ENCODE data around the gene PPWD1.
"Not testable (repeated sequence)": the region's sequence is repeated elsewhere in the genome, so short reads cannot be mapped to it uniquely, and the experiment has no call there.

The PPWD1 gene

DNA sequence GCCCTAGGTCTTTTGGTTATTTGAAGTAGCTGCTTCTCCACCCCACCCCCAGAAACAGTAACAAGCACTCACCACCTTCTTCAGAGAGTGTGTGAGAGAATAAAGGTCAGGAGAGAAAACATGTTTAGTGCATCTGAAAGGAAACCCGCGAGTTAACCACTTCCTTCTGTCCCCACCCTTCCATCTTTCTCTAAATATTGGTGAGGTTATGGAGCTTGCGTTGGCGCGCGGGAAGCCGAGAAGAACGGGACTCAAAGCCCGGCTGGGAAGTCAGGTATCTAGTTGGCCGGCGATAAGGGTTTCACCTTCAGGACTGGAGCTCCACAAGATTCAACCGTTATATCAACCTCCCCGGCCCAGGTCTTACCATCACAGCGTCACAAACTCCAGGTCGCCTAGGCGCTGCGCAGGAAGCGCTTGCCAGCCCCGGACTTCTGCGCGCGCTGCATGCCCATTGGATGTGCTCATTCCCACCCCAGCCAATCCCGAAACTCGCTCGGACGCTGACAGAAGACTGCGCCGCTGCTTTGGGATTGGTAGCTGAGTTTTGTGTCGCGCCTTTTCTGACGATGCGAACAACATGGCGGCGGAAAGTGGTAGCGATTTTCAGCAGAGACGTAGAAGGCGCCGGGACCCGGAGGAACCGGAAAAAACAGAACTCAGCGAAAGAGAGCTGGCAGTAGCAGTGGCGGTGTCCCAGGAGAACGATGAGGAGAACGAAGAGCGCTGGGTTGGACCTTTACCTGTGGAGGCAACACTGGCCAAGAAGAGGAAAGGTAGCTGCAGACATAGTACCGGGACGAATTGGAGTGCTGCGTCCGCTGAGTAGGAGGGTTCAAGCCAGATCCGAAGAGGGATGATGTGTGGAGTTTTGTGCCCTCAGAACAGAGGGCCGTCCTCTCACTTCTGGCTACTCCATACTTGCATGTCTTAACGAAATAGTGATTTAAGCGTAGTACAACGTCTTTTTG is at the start of gene PPWD1, which contains the start of gene CENPK:
Gene PPWD1, plus strand, starts transcription at position 566 of the 971 bp plus-strand sequence. Its CDS starts 15 bp downstream, at position 581.
Gene CENPK, minus strand, starts transcription at position 438 of the 971 bp plus-strand sequence. CDS start 8,261 bp downstream, outside the sequence.
- peak; percentile 85 to 94 for DNase-seq (ENCODE audit: extremely low read depth in 1 of 2, low read depth in 1 of 2)

DNA sequence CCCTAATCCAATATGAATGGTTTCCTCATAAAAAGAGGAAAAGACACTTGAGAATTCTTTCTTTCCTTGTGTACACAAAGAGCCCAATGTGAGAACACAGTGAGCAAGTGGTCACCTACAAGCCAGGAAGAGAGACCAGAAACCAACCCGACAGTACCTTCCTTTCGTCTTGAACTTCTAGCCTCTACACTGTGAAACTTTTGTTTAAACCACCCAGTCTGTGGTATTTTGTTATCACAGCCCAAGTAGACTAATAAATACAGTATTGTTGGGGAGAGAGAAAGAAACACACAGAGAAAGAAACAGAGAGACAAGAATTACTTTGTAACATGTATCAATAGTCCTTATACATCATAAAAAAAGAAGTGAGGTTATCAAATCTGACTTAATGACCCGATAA is 37.4 kb upstream of the PPWD1 start:
- no peak for DNase-seq (ENCODE audit: extremely low read depth in 1 of 2, low read depth in 1 of 2)

DNA sequence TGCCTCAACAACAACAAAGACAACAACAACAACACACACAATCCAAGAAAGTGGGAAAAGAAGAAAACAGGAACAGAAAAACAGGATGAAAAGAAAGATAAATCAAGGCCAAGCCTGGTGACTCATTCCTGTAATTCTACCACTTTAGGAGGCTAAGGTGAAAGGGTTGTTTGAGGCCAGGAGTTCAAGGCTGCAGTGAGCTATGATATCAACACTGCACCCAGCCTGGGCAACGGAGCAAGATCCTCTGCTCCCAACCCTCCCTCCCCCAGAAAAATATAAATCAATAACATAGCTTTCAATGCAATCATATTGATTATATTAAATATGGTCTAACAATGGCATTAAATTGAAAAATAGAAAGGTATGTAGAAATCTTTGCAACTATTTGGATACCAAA is 32.2 kb upstream of the PPWD1 start:
- no peak for DNase-seq (ENCODE audit: extremely low read depth in 1 of 2, low read depth in 1 of 2)

DNA sequence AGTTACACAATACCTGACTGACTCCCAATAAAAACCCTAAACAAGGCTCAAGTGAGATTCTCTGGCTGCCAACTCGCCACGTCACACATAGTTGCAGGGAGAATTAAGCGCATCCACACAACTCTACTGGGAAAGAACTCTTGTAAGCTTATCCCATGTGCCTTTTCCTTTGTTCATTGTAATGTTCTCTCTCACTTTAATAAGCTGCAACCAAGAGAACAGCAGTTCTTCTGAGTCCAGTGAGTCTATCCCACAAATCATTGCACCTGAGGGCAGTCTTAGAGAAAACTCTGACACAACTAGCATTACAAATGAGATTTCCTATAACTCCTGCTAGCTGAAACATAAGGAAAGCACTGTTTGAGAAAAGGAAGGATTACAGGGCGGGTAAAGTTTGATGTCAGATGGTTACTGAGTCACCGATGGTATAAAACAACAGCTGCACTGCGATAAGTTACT is 27.5 kb upstream of the PPWD1 start:
- no peak for DNase-seq (ENCODE audit: extremely low read depth in 1 of 2, low read depth in 1 of 2)

DNA sequence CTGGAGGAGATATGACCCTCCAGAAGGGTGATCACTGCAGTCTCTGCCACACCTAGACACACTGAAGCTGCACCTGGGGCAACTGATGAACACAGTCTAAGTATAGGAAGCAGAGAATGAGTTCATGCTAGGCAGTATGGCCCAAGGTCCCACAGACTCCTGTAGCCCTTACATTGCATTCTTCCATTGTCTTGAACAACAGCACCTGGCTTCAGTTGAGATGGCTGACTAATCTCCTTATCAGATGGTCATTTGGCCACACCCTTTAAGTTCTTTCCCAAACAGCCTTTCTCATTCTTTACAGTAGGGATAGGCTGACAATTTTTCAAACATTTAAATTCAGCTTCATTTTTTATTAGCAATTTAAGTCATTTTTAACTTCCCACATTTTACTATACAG is 23.3 kb upstream of the PPWD1 start:
- no peak for DNase-seq (ENCODE audit: extremely low read depth in 1 of 2, low read depth in 1 of 2)

DNA sequence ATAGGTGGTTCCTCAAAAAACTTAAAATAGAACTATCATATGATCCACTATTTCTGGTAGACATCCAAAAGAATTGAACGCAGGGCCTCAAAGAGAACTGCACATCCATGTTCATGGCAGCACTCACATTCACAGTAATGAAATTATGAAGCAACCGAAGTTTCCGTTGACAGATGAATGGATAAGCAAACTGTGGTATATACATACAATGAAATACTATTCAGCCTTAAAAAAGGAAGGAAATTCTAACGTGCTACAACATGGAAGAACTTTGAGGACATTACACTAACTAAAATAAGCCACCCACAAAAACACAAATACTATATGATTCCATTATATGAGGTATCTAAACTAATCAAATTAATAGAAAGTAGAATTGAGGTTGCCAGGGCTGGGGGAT is 18.6 kb upstream of the PPWD1 start:
- DNase-seq (ENCODE audit: extremely low read depth in 1 of 2, low read depth in 1 of 2) = no peak

DNA sequence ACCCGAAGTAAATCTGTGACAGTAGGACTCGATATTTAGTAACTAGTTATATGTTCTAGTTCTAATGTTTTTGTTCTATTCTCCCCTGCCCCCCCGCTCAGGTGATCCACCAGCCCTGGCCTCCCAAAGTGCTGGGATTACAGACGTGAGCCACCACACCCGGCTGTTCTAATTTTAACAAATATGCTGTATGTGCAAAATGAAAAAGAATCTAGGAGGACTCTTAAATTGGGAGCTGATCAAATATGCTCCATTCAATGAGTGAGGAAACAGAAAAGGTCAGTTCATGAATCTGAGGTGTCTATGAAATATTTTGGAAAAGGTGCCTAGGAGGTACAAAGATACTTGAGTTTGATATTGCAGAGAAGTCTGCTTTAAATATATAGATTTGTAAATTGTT is 17.0 kb upstream of the PPWD1 start:
- no peak for DNase-seq (ENCODE audit: extremely low read depth in 1 of 2, low read depth in 1 of 2)

DNA sequence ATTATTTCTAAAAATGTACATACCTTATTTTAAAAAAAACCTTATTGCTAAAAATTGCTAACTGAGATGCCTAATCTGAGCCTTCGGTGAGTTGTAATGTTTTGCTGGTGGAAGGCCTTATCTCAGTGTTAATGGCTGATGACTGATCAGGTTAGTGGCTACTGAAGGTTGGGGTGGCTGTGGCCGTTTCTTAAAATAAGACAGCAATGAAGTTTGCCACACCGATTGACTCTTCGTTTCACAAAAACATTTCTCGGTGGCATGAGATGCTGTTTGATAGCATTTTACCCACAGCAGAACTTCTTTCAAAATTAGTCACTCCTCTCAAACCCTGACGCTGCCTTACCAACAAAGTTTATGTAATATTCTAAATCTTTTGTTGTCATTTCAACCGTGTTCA is 14.8 kb upstream of the PPWD1 start:
- peak in 1 of 2 donors; percentile 16 for DNase-seq (ENCODE audit: extremely low read depth in 1 of 2, low read depth in 1 of 2)

DNA sequence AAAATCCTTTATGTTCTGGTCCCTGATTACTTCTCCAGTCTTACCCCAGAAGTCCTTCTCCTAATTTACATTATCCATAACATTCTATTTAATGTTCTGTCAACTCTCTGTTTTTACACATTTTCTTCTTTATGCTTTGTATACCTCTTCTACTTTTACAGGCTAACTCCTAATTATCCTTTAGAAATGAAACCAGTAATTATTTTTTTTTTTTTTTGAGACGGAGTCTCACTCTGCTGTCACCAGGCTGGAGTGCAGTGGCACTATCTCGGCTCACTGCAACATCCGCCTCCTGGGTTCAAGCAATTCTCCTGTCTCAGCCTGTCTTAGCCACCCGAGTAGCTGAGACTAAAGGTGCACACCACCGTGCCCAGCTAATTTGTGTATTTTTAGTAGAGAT is 9.2 kb upstream of the PPWD1 start:
- DNase-seq (ENCODE audit: extremely low read depth in 1 of 2, low read depth in 1 of 2) = no peak

DNA sequence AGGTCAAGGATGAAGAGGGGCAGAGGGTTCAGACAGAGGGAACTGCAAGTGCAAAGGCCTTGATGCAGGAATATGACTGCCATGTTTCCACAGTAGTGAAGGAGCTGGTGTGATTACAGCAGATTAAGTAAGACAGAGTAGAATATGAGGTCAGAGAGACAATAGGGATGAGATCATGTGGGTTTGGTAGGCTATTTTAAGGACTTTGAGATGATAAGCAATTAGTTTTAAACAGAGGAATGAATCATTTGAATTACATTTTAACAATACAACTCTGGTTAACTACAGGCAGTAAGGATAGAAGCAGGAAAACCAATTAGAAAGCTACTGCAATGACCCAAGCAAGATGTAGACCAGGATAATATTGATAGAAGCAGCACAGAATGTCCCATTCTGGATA is 7.8 kb upstream of the PPWD1 start:
- no peak for DNase-seq (ENCODE audit: extremely low read depth in 1 of 2, low read depth in 1 of 2)

DNA sequence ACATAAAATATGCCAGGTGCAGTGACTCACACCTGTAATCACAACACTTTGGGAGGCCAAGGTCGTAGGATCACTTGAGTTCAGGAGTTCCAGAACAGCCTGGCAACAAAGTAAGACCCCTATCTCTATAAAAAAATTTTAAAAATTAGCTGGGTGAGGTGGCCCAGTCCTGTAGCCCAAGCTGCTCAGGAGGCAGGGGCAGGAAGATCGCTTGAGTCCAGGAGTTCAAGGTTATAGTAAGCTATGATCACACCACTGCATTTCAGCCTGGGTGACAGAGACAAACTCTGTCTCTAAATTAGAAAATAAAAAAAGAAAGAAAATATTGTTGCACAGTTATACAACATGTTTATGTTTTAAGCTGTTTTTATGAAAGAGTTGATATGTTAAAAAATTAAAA is 6.9 kb upstream of the PPWD1 start:
- DNase-seq (ENCODE audit: extremely low read depth in 1 of 2, low read depth in 1 of 2) = no peak

DNA sequence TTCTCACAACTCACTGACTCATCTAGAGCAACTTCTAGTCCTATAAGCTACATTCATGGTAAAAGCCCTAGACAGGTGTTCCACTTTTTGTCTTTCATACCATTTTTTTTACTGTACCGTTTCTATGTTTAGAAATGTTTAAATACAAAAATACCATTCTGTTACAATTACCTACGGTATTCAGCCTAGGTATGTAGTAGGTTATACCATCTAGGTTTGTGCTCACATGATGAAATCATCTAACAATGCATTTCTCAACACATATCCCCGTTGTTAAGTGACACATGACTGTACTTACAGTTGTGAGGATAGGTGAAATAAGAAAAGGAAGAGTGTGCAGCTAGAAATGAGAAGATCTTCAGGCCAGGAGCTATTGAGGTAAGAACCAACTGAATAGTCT is 6.4 kb upstream of the PPWD1 start:
- no peak for DNase-seq (ENCODE audit: extremely low read depth in 1 of 2, low read depth in 1 of 2)

DNA sequence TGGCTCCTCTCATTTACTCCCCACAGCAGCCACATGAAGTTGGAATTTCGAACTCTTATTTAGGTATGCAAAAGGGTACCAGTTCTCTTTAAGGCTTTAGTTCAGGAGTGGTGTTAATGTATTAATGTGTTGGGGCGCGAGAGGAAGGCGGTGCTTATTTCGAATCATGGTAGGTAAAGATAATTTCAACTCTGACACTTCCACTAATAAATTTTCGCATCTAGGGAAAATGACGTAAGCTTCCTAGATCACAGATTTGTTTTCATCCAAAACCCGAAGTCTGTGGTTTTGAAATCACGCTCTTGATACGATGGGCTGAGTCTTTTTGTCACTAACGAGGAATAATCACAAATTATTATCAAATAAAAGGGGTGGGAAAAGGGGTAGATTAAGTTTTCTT is 681 bp downstream of the PPWD1 start:
- DNase-seq (ENCODE audit: extremely low read depth in 1 of 2, low read depth in 1 of 2) = no peak

DNA sequence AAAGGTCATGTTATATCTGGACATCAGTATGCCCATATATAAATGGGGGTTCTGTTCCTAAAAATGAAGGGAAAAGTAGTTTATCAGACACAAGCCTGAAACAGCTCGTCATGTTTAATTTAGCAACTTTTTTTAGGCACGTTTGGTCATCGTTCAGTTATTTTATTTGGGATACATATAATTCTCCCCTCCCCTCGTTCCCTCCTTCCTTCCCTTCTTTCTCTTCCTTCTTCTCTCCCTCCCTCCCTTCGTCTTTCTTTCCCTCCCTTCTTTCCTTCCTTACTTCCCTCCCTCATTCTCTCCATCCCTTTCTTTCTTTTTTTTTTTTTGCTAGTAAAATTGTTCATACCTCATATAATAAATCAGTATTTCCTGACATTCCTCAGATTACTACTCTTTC is 3.4 kb downstream of the PPWD1 start:
- no peak for DNase-seq (ENCODE audit: extremely low read depth in 1 of 2, low read depth in 1 of 2)

DNA sequence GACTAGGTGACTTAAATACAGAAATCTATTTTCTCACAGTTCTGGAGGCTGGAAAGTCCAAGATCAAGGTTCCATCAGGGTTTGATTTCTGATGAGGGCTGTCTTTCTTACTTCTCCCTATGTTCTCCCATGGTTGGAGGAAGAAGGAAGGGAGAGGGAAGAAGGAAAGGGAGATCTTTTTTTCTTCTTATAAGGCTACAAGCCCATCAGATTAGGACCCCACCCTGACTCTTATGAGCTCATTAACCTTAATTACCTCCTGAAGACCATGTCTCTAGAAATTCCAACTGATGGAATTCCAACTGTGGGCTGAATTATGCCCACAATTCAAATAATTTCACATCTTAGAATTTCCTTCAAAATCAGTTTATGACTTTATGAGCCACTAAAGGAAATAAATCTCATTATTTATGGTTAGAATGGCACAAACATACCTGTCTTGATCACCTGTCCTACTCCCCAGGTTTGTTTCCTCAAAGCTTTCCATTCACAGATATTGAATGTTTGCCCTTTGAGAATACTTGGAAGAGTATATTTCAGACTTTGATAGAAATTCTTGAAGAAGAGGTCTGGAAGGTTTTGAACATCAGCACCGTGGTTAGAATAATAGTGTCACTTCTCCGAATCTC is 7.6 kb downstream of the PPWD1 start:
- DNase-seq (ENCODE audit: extremely low read depth in 1 of 2, low read depth in 1 of 2) = no peak

DNA sequence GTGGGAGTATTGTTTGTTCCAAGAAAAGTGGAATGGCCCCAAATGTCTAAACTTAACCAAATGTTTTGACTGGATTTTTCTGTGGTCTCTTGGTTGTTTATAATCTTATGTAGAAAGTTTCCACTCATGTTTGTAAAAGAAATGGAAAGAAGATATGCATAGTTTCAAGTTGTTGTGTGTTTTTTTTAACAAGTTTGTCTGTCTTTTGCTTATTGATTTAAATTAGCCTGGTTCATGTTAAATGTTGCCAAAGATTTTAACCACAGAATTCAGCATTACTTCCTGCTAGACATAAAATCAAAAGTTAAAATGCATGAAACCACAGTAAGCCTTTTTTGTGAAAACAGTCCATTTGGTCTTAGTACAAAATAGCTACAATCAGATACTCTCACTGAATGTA is 14.0 kb downstream of the PPWD1 start:
- no peak for DNase-seq (ENCODE audit: extremely low read depth in 1 of 2, low read depth in 1 of 2)

DNA sequence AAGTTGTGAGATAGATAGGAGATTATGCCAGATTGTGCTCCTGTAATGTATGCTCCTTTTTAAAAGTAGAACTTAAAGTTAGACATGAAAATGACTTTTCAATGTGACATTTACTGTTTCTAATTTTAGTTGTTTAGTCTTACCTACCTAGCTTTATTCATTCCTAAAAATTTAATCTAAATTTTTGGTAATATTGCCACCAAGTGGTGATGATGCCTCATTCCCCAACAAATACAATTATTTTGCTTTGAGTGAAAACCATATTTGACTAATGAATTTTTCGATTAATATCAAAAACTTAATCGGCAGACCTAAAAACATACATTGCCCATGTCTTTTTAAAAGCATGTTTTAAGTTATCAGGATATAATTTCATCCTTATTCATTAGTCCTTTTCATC is 25.6 kb downstream of the PPWD1 start:
- DNase-seq (ENCODE audit: extremely low read depth in 1 of 2, low read depth in 1 of 2) = no peak

DNA sequence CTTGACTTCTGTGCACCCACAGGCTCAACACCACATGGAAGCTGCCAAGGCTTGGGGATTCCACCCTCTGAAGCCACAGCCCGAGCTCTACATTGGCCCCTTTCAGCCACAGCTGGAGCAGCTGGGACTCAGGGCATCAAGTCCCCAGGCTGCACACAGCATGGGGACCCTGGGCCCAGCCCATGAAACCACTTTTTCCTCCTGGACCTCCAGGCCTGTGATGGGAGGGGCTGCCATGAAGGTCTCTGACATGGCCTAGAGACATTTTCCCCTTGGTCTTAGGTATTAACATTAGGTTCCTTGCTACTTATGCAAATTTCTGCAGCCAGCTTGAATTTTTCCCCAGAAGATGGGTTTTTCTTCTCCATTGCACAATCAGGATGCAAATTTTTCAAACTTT is 38.7 kb downstream of the PPWD1 start:
- not testable (repeated sequence) for DNase-seq (ENCODE audit: extremely low read depth in 1 of 2, low read depth in 1 of 2)

DNA sequence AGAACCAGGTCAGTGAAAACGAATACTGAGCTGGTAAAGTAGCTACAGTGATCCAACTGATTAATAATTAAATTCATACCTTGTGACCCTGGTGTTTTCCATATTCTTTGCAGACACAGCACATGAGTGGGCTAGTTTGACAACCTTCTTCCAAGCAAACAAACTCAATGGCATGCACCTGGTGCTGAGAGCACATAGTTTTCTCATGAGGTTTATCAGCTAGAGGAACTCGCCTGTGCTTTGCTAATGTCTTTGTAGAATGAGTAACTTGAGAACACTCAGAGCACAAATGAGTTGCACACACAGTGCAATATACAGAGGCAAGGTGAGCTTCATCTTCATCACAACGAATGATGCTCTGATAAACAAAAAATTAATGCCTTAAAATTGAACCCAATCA is 48.4 kb downstream of the PPWD1 start:
- no peak for DNase-seq (ENCODE audit: extremely low read depth in 1 of 2, low read depth in 1 of 2)

DNA sequence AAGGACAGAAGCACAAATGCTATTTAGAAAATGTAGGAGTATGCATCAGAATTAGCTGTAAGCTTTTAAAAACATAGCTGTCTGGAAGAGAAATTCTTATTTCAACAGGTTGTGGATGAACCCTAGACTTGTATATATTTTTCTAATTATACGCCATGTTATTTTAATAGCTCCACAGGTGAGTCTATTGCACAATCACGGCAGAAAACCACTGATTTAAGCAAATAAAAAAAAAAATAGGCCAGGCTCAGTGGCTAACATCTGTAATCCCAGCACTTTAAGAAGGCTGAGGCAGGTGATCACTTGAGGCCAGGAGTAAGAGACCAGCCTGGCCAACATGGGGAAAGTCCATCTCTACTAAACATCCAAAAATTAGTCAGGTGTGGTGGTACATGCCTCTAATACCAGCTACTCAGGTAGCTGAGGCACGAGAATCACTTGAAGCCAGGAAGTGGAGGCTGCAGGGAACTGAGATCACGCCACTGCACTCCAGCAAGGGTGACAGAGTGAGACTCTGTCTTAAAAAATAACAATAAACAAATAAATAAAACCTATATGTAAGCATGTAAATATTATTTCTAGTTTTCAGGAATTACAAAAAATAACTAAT is 49.3 kb downstream of the PPWD1 start:
- no peak for DNase-seq (ENCODE audit: extremely low read depth in 1 of 2, low read depth in 1 of 2)

DNA sequence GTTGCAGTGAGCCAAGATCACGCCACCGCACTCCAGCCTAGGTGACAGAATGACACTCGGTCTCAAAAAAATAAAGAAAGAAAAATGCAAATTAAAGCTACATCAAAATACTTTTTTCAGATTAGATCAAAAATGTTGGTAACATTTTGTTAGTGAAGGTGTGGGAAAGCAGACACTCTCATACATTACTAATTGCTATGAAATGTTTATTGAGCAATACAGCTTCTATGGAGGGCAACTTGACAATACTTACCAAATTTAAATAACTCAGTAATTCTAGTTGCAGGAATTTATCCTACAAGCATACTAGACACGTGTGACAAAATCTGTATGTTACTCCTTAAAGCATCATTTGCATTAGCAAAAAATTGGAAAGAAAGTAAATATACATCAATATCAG is 56.9 kb downstream of the PPWD1 start:
- no peak for DNase-seq (ENCODE audit: extremely low read depth in 1 of 2, low read depth in 1 of 2)

DNA sequence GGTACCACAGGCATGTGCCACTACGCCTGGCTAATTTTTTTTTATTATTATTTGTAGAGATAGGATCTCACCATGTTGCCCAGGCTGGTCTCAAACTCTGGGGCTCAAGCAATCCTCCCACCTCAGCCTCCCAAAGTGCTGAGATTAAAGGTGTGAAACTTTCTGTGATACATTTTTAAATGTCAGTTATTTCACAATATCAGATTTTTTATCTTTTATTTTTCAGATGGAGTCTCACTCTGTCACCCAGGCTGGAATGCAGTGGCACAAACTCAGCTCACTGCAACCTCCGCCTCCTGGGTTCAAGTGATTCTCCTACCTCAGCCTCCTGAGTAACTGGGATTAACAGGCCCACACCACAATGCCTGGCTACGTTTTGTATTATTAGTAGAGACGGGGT is 58.9 kb downstream of the PPWD1 start:
- not testable (repeated sequence) for DNase-seq (ENCODE audit: extremely low read depth in 1 of 2, low read depth in 1 of 2)

Data from stimulated activated CD8-positive, alpha-beta memory T cell treated with anti-CD3 and anti-CD28 coated beads, Interleukin-7, amount 100 ng/mL, for 48 hours (primary cell).